IMR-90 (cell line): Measurements from ENCODE around the gene PRPSAP1. TPM values are rescaled to one million over a fixed set of nuclear protein-coding genes. Genes with fewer than 3 reads are reported as not detected.

Experiments
- ATAC-seq: fragments of 200-7000 bp; cut with Tn5 transposase; 2 replicates; pipeline ENCODE4 v1.9.1; 2020; ENCODE audit warnings: low read depth, mild to moderate bottlenecking, moderate library complexity
- BruUV-seq: library from RNA; stranded (reverse); fragments of 400-500 nt; replicated peaks from 2 replicates; lab custom pipeline; 2021; lab: Mats Ljungman, UMichigan
- CTCF ChIA-PET: fragments of 300-600 bp; formaldehyde crosslinking; extraction: SDS; loops from one replicate; lab custom pipeline; 2021; ENCODE audit warnings: antibody characterized with exemption; lab: Yijun Ruan, JAX
- POLR2A ChIA-PET: fragments of 300-600 bp; sonication (Branson Sonifier 250); formaldehyde crosslinking; loops from one replicate; lab custom pipeline; 2022; ENCODE audit warnings: antibody characterized with exemption; ENCODE audit not compliant: unreplicated experiment; lab: Charles Lee
- DNase-seq: peaks from one replicate; pipeline ENCODE4 v3.0.0; 2013
- H2AFZ ChIP-seq: replicated peaks from 2 replicates; pipeline ENCODE3; 2013; ENCODE audit warnings: low read length, mild to moderate bottlenecking; ENCODE audit not compliant: poor library complexity
- H2AK5ac ChIP-seq: 2 replicates; pipeline ENCODE4 v1.6.1; 2013; ENCODE audit warnings: low read depth, low read length, inconsistent platforms
- H2AK9ac ChIP-seq: replicated peaks from 2 replicates; pipeline ENCODE3; 2013; ENCODE audit warnings: mild to moderate bottlenecking, low read depth, low read length, moderate library complexity; ENCODE audit not compliant: poor library complexity
- H2BK120ac ChIP-seq: 2 replicates; pipeline ENCODE4 v1.6.1; 2013; ENCODE audit warnings: low read depth, low read length, inconsistent platforms
- H2BK15ac ChIP-seq: 3 replicates; pipeline ENCODE4 v1.6.1; 2013; ENCODE audit warnings: low read depth, low read length, inconsistent platforms
- H2BK20ac ChIP-seq: 2 replicates; pipeline ENCODE4 v1.6.1; 2013; ENCODE audit warnings: low read depth, mild to moderate bottlenecking, inconsistent platforms, low read length, moderate library complexity
- H2BK5ac ChIP-seq: 2 replicates; pipeline ENCODE4 v1.6.1; 2013; ENCODE audit warnings: mild to moderate bottlenecking, low read depth, low read length, inconsistent platforms; ENCODE audit not compliant: poor library complexity, severe bottlenecking
- H3K14ac ChIP-seq: replicated peaks from 2 replicates; pipeline ENCODE4 v1.6.1; 2013; ENCODE audit warnings: low read depth, low read length, inconsistent platforms
- H3K18ac ChIP-seq: 2 replicates; pipeline ENCODE4 v1.6.1; 2013; ENCODE audit warnings: low read depth, low read length, control low read depth
- H3K23ac ChIP-seq: 2 replicates; pipeline ENCODE4 v1.6.1; 2013; ENCODE audit warnings: low read depth, low read length, inconsistent platforms
- H3K27ac ChIP-seq: 2 replicates; pipeline ENCODE4 v1.5.1; 2013; ENCODE audit warnings: mild to moderate bottlenecking, control low read depth, low read length; ENCODE audit not compliant: insufficient read depth
- H3K27me3 ChIP-seq: 2 replicates; pipeline ENCODE4 v1.6.1; 2013; ENCODE audit warnings: low read length; ENCODE audit not compliant: control insufficient read depth, insufficient read depth
- H3K36me3 ChIP-seq: 2 replicates; pipeline ENCODE4 v1.6.1; 2013; ENCODE audit warnings: low read length, mixed read lengths; ENCODE audit not compliant: control insufficient read depth, insufficient read depth
- H3K4ac ChIP-seq: 2 replicates; pipeline ENCODE4 v1.6.1; 2013; ENCODE audit warnings: low read depth, low read length, inconsistent platforms
- H3K4me1 ChIP-seq: 2 replicates; pipeline ENCODE4 v1.6.1; 2013; ENCODE audit warnings: low read length, mixed read lengths; ENCODE audit not compliant: control insufficient read depth, insufficient read depth
- H3K4me2 ChIP-seq: 2 replicates; pipeline ENCODE4 v1.6.1; 2013; ENCODE audit warnings: low read depth, mild to moderate bottlenecking, control low read depth, low read length, moderate library complexity
- H3K4me3 ChIP-seq: 2 replicates; pipeline ENCODE4 v1.5.1; 2013; ENCODE audit warnings: low read depth, mild to moderate bottlenecking, control low read depth, low read length, moderate library complexity; ENCODE audit not compliant: insufficient read depth
- H3K56ac ChIP-seq: 2 replicates; pipeline ENCODE4 v1.6.1; 2013; ENCODE audit warnings: low read length, inconsistent platforms; ENCODE audit not compliant: insufficient read depth; ENCODE audit errors: extremely low read depth
- H3K79me1 ChIP-seq, 2 experiments: 2 replicates each; pipeline ENCODE4 v1.6.1; 2013; ENCODE audit warnings: low read length in 2 of 2, inconsistent platforms in 1 of 2, low read depth in 1 of 2
- H3K9ac ChIP-seq: 2 replicates; pipeline ENCODE4 v1.6.1; 2013; ENCODE audit warnings: low read depth, low read length, control low read depth
- H3K9me1 ChIP-seq: 2 replicates; pipeline ENCODE4 v1.6.1; 2013; ENCODE audit warnings: low read length, inconsistent platforms; ENCODE audit not compliant: insufficient read depth
- H3K9me3 ChIP-seq: 2 replicates; pipeline ENCODE4 v1.6.1; 2013; ENCODE audit warnings: low read length; ENCODE audit not compliant: control insufficient read depth, insufficient read depth
- H4K20me1 ChIP-seq: 2 replicates; pipeline ENCODE4 v1.6.1; 2013; ENCODE audit warnings: low read length, inconsistent platforms; ENCODE audit not compliant: insufficient read depth
- H4K5ac ChIP-seq: 2 replicates; pipeline ENCODE4 v1.6.1; 2013; ENCODE audit warnings: mild to moderate bottlenecking, low read depth, low read length, control low read depth
- H4K8ac ChIP-seq, 2 experiments: 2 replicates each; pipeline ENCODE4 v1.6.1; 2013; ENCODE audit warnings: low read depth in 2 of 2, low read length in 2 of 2, control low read depth in 1 of 2, inconsistent platforms in 1 of 2
- H4K91ac ChIP-seq: 2 replicates; pipeline ENCODE4 v1.6.1; 2013; ENCODE audit warnings: low read depth, low read length, inconsistent platforms; ENCODE audit not compliant: insufficient read depth
- BHLHE40 ChIP-seq: fragments of 150-350 bp; IDR thresholded peaks from 2 replicates; pipeline ENCODE4 v1.6.1; 2016; ENCODE audit warnings: mild to moderate bottlenecking, low read depth, low read length
- ELK1 ChIP-seq: fragments of 150-350 bp; IDR thresholded peaks from 2 replicates; pipeline ENCODE4 v1.6.1; 2016; ENCODE audit warnings: low read depth, mild to moderate bottlenecking, low read length, moderate library complexity, borderline replicate concordance
- MAFK ChIP-seq: IDR thresholded peaks from 2 replicates; pipeline ENCODE4 v1.6.1; 2012; ENCODE audit warnings: low read depth, low read length, improper control_type of control experiment
- MXI1 ChIP-seq: IDR thresholded peaks from 2 replicates; pipeline ENCODE4 v1.6.1; 2012; ENCODE audit warnings: low read depth, mild to moderate bottlenecking, low read length, moderate library complexity, borderline replicate concordance
- NFE2L2 ChIP-seq: fragments of 150-350 bp; IDR thresholded peaks from 2 replicates; pipeline ENCODE4 v1.6.1; 2016; ENCODE audit warnings: low read depth, mild to moderate bottlenecking, low read length
- POLR2A ChIP-seq: IDR thresholded peaks from 2 replicates; pipeline ENCODE4 v1.6.1; 2012; ENCODE audit warnings: mild to moderate bottlenecking, low read depth, low read length
- RAD21 ChIP-seq: IDR thresholded peaks from 2 replicates; pipeline ENCODE4 v1.6.1; 2012; ENCODE audit warnings: low read length, improper control_type of control experiment
- RCOR1 ChIP-seq: IDR thresholded peaks from 2 replicates; pipeline ENCODE4 v1.6.1; 2012; ENCODE audit warnings: mild to moderate bottlenecking, low read length, improper control_type of control experiment; ENCODE audit not compliant: insufficient replicate concordance
- RFX5 ChIP-seq: IDR thresholded peaks from 2 replicates; pipeline ENCODE4 v1.8.0; 2012; ENCODE audit warnings: low read depth, mild to moderate bottlenecking, low read length, moderate library complexity
- USF2 ChIP-seq: fragments of 150-350 bp; IDR thresholded peaks from 2 replicates; pipeline ENCODE4 v1.6.1; 2017; ENCODE audit warnings: mild to moderate bottlenecking, antibody characterized with exemption, low read length, low read depth
- WGBS, 2 experiments: methylation state at CpG; one replicate each; pipeline versions ENCODE4 v1.1.5 to v1.1.7; 2013; ENCODE audit warnings: missing lambda C conversion rate in 2 of 2; ENCODE audit not compliant: insufficient read length in 1 of 2; ENCODE audit errors: extremely low coverage in 2 of 2; 5-methylcytosine and 5-hydroxymethylcytosine counted together
- dilution Hi-C: fragments of 300-500 bp; cut with HindIII; formaldehyde crosslinking; loops from one replicate; pipeline ENCODE4 v1.14.3; 2018; ENCODE audit warnings: low sequenced_read_pairs; ENCODE audit not compliant: unreplicated experiment
- in situ Hi-C: fragments of 300-500 bp; cut with MboI; formaldehyde crosslinking; loops from 3 replicates; pipeline ENCODE4 v1.14.3; 2019; ENCODE audit warnings: low sequenced_read_pairs, inconsistent platforms, mixed read lengths
- intact Hi-C: fragments of 100-400 bp; cut with micrococcal nuclease; formaldehyde crosslinking; loops from 2 replicates; pipeline ENCODE4 v1.10.0; 2022
- polyA plus RNA-seq, 3 experiments: library from polyadenylated mRNA; depleted of rRNA; stranded (reverse); fragments of >200 nt; gene quantifications; 2 replicates each; pipeline ENCODE4 v1.2.3, GENCODE V29; 2012; ENCODE audit warnings: low replicate concordance in 1 of 3
- total RNA-seq: library from RNA; depleted of rRNA; stranded (reverse); fragments of >200 nt; gene quantifications from 2 replicates; pipeline ENCODE4 v1.2.3, GENCODE V29; 2012

PRPSAP1 gene
- total and polyA plus RNA-seq, 2 of the 4 experiments (the other 2 are of a cell fraction) = 34.4 to 48.6 TPM

GRCh38 chr17:76281573-76282371, 71.9 kb downstream of the PRPSAP1 start (continued):
- no peak for TF ChIP-seq USF2

GRCh38 chr17:76280650-76281049, 73.1 kb downstream of the PRPSAP1 start:
- no peak overlapping the region for H3K23ac ChIP-seq
- DNase-seq = no peak
- H3K18ac ChIP-seq = no peak overlapping the region
- ChIA-PET POLR2A (no interaction called here), CTCF (interaction anchor here (2.0 to 2.7 kb wide), 2 partner anchors 154 to 159 kb away, joined by 14 to 27 read pairs; no protein-coding TSS in a partner anchor)
- H3K9ac ChIP-seq = no peak overlapping the region
- no peak overlapping the region for H2BK120ac ChIP-seq
- H2AFZ ChIP-seq = no peak overlapping the region
- H3K14ac ChIP-seq = no peak overlapping the region
- ATAC-seq = no peak
- no peak overlapping the region for H3K4me2 ChIP-seq
- intact Hi-C loops = no loop called here
- H3K36me3 ChIP-seq = peaks cover 4% of the 10 kb centered on the region
- no peak overlapping the region for H2AK9ac ChIP-seq
- H3K4me3 ChIP-seq = no peak overlapping the region
- 100% methylated on average over 2 of the region's 15 CpGs; no CpG with 5 or more reads in 1 of the 2 experiments for WGBS, 2 experiments
- no peaks in the 10 kb centered on the region for H3K27me3 ChIP-seq
- H2BK15ac ChIP-seq = no peak overlapping the region
- peaks cover 0 to 5% of the 10 kb centered on the region in 2 experiments; a peak in 1 of 4 replicates for H3K79me1 ChIP-seq
- H4K8ac ChIP-seq = no peak overlapping the region
- no peak overlapping the region for H4K5ac ChIP-seq
- in situ Hi-C loops = loop anchor here (5.0 to 10.0 kb wide), 2 partner anchors 163 to 376 kb away; partner anchors contain the start of gene MRPL38
- BruUV-seq = no TSS peak
- H3K4me1 ChIP-seq = peaks cover 4% of the 10 kb centered on the region
- H3K4ac ChIP-seq = no peak overlapping the region
- peaks cover 6% of the 10 kb centered on the region for H3K9me1 ChIP-seq
- H3K9me3 ChIP-seq = no peaks in the 10 kb centered on the region
- no peak for TF ChIP-seq ELK1
- TF ChIP-seq POLR2A = no peak
- no peak for TF ChIP-seq MAFK
- no peak for TF ChIP-seq MXI1
- TF ChIP-seq NFE2L2 = no peak
- no peak for TF ChIP-seq BHLHE40
- no peak for TF ChIP-seq RAD21
- no peak for TF ChIP-seq RFX5
- no peak for TF ChIP-seq USF2
- no peak for TF ChIP-seq RCOR1
- no peak overlapping the region for H4K91ac ChIP-seq
- H3K27ac ChIP-seq = no peak overlapping the region
- H3K56ac ChIP-seq = no peak overlapping the region
- no peaks in the 10 kb centered on the region; the same call in 1 of the 2 replicates for H4K20me1 ChIP-seq
- dilution Hi-C loops = no loop called here
- H2BK20ac ChIP-seq = no peak overlapping the region
- H2BK5ac ChIP-seq = no peak overlapping the region
- no peak overlapping the region for H2AK5ac ChIP-seq
